NT2/D1 (cell line): ENCODE data around the gene CA7.

Experiments
- SUZ12 ChIP-seq: IDR thresholded peaks from 2 replicates; pipeline ENCODE4 v1.6.1; 2011; ENCODE audit not compliant: insufficient read length, insufficient read depth; ENCODE audit errors: extremely low read depth
- YY1 ChIP-seq: IDR thresholded peaks from 2 replicates; pipeline ENCODE4 v1.6.1; 2011; ENCODE audit not compliant: insufficient read length, insufficient read depth
- ZNF274 ChIP-seq: IDR thresholded peaks from 2 replicates; pipeline ENCODE4 v1.6.1; 2011; ENCODE audit warnings: mild to moderate bottlenecking, low read depth, low read length

DNA sequence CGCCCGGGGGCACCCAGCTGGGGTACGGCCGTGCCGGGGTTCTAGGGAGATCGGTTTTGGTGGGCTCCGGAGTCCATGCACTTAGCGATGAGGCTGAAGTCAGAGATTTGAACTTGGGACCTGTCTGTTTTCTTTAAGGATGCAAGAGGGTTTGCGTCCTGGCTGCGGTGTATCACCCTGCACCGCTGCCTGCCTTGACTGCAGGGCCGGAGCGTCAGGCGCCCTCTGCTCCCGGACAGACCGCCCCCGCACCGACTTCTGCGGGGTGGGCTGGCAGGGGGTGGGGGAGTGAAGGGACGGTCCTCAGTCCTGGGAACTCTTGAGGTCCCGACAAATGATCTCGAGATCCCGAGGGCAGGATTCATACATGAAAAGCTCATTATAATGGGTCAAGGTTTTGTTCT lies 36.8 kb downstream of the CA7 start:
- no peak for TF ChIP-seq ZNF274
- no peak for TF ChIP-seq YY1
- TF ChIP-seq SUZ12 = no peak
